Activated CD4-positive, alpha-beta T cell treated with anti-CD3 and anti-CD28 coated beads, Interleukin-2, amount 50 U/mL, for 1 hour (primary cell): Measurements from ENCODE around the gene CFL1.

Experiments
- DNase-seq: peaks from one replicate; pipeline ENCODE4 v3.0.0-alpha.2; 2020

The CFL1 gene

DNA sequence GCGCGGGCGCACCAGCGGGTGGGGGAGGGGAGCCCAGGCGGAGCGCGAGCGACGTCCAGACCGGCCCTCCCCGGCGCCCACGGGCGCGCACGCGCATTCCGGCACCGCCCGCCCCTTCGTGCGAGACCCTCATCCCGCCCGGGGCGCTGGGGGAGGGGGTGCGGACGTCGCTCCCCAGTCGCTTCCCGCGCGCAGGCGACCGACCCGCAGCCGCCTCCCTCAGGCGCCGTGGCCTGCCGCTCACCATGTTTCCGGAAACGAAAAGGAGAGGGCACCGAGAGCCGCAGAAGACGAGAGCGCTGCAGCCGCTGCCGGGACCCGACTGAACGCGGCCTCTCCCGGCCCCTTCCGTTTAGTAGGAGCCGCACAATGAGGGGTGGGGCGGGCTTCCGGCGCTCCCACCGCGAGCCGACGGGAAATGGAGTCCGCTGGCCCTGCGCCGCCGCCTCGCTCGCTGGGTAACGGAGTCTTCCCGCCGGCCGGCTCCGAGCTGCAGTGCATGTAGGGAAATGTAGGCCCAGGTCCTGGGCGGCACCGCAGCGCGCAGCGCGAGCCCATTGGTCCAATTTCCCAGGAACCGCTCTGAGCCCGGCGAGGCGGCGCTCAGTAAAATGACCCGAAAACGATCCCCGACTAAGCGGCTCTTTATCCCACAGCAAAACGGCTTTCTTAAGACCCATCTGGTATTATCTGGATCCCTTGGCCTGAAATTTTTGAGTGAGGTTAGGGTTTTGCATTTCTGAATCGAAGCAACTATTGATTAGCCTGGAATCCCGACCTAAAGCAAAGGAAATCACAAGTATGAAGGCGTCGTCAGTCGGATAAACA is at the start of gene CFL1:
TSS of gene CFL1 (minus strand) at position 328 of the 828 bp plus-strand sequence. CDS start at position 247, 81 bp downstream.
- peak; percentile 97 for DNase-seq

DNA sequence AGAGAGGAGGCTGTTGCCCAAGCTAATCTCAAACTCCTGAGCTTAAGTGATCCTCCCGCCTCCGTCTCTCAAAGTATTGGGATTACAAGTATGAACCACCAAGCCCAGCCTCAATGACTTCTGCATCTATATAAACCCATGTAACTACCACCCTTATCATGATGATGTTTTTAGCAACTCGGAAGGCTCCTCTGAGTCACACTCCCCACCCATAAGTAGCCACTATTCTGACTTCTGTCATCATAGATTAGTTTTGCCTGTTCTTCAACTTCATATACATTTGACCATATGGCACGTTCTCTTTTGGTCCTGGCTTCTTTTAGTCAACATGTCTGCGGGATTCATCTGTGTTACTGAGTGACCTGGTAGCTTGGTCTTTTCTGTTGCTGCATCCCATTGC is 48.6 kb upstream of the CFL1 start:
- no peak for DNase-seq

DNA sequence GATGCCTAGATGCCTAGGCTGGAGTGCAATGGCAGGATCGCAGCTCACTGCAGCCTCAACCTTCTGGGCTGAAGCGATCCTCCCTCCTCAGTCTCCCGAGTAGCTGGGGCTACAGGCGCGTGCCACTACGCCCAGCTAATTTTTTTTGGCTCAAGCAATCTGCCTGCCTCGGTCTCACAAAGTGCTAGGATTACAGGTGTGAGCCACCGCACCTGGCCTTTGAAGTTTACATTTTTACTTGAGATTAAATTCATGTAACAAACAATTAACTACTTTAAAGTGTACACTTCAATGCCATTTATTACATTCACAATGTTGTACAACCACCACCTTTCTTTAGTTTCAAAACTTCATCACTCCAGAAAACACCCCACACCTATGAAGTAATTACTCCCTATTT is 45.7 kb upstream of the CFL1 start:
- no peak for DNase-seq

DNA sequence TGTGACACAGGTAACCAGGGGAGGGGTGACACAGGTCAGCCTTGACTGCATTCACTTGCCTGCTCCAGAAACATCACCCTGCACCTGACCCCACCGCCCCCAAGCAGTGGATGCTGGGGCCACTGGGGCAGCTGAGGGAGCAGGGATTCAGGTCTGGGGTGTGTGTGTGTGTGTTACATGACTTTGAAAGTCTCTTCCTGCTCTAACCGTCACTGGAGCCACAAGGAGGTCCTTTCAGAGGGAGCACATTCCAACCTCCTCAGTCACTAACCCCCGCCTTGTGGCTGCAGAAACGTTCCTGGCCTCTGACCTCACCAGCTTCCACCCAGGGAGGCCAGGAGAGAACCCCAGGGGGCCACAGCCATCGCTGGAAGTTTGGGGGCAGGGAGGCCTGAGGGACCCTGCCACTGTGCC is 45.1 kb upstream of the CFL1 start:
- DNase-seq: no peak

- no peak for DNase-seq
Observed at GRCh38 chr11:65900899-65901180, 42.9 kb upstream of the CFL1 start.

- peak; percentile 95 for DNase-seq
Observed at GRCh38 chr11:65900125-65900898, 42.3 kb upstream of the CFL1 start, which contains the start of gene FOSL1. Gene FOSL1, minus strand, starts transcription at chr11:65900388. Its CDS starts 49 bp downstream, at chr11:65900339.

- peak; percentile 48 for DNase-seq
Observed at GRCh38 chr11:65899356-65900124, 41.6 kb upstream of the CFL1 start.

- DNase-seq: no peak
Observed at GRCh38 chr11:65898656-65899355, 40.8 kb upstream of the CFL1 start.

GRCh38 chr11:65897020-65897471 is 39.1 kb upstream of the CFL1 start:
- no peak for DNase-seq

GRCh38 chr11:65896034-65896999 is 38.3 kb upstream of the CFL1 start:
- no peak for DNase-seq

- DNase-seq: no peak
Observed at GRCh38 chr11:65895482-65895981, 37.6 kb upstream of the CFL1 start.

GRCh38 chr11:65894034-65894591 is 36.1 kb upstream of the CFL1 start:
- DNase-seq: no peak

DNA sequence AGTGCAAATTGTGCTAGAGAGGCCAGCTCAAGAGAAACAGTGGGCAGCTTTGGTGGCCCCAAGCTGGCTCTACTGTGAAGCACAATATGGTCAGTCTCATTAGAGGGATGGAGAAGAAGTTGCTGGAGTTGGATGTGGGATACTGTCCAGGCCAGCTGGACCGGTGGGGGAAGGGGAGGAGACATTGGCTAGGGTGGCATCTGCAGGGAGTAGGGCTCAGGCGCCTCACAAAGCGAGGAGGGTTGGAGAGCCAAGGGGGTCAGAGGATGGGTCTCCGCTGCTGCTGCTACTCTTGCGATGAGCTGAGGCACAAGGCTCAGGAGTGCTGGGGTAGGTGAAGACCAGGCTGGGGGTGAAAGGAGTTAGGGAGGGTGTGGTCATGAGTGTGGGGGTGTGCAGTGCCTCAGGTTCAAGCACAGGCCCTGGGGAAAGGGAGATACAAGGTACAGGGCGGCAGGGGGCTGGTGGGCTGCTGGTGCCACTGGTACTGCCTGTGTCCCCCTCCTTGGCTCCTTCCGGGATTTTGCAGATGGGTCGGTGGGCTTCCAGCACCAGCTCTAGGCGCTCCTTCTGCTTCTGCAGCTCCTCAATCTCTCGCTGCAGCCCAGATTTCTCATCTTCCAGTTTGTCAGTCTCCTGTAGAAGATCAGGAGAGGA is 34.8 kb upstream of the CFL1 start:
- DNase-seq: no peak

DNA sequence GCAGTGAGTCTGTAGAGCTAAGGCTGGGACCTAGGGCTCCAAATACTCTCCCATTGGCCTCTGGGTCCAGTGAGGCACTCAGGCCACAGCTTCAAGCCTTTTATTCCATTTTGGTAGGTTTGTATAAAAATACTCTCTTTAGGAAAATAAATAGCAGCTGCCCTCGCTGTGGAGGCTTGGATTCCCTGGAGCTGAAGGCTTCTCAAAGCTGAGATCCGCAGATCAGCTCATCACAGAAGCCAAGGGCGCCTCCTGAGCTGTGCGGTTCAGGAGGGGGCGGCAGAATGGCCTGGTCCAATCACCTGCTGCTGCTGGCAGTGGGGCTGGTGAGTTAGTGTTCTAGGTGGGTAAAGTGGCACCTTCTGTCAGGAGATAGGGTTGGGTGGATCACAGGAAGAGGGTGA is 34.2 kb upstream of the CFL1 start:
- peak; percentile 34 for DNase-seq

DNA sequence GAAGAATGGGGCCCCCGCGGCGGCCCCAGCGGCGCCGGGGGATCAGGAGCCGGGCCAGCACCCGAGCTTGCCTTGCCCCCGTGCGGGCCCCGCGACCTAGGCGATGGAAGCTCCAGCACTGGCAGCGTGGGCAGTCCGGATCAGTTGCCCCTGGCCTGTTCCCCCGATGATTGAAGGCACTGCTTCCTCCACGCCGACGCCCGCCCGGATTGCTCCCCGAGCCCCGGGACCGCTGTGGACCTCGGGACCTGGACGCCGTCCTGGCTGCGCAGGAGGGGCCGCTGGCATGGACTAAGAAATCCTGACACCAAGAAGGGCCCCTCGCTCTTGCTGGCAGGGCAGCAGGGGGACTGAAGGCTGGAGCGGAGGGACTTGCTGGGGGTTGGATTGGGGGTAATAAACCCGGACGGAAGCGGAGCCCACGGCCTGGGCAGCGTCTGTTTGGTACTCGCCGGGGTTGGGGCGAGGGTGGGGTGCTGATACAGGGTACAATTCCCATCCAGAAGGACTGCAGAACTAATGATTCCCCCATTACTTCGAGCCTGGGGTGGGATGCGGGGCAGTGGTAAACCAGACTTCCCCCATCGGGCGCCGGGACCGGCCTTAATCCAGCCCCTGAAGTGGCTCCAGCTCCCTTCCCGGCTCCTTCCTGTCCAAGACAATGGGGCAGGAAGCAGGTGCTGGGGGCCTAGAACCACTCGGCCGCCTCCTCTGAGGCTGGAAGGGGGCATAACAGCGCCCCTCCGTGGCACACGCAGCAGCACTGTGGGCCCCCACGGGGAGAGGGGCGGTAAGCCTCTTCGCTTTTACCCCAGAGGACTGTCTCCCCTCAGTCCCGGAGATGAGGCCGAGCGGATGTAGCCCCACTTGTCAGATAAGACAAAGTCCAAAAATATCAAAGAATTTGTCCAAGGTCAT is 33.5 kb upstream of the CFL1 start:
- DNase-seq: no peak

- DNase-seq: peak; percentile 98
Observed at GRCh38 chr11:65890324-65891218, 32.6 kb upstream of the CFL1 start, which contains the start of gene CCDC85B. Gene CCDC85B, plus strand, starts transcription at chr11:65890673. Its CDS starts 111 bp downstream, at chr11:65890784.

DNA sequence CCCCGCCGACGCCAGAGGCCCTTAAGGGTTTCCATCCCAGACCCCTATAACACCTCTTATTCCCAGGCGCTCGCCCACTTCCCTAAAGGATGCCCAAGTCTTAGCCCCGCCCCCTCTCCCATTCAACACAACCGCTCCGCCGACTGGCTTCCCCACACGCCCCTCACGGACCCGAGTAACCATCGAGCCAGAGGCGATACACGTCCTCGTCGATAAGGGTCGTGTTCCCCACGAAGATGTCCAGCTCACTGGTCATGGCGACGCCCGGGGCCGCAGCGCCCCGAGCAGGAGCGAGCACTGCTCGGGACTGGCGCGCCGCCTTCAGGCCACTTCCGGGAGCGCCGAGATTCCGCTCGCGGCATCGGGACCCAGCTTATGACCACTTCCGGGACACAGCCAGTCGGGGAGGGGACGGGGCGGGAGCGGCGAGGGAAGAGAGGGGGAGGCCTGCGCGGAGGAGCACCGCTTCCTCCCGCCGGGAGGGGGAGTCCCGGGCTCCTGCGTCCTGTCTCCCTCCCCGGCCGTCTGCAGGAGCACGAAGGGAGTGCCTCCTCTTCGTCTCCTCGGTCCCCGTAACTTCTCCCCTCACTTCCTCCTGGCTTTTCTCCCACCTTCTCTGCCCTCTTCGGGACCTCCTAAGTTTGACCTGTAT is 30.3 kb upstream of the CFL1 start, which contains the start of gene FIBP:
TSS of gene FIBP (minus strand) at position 309 of the 652 bp plus-strand sequence. CDS start at position 256, 53 bp downstream.
- DNase-seq: peak; percentile 95
